ENCODE results near the gene EI24. TPM values are rescaled to one million over a fixed set of nuclear protein-coding genes. Genes with fewer than 3 reads are reported as not detected.

The EI24 gene
- polyA plus RNA-seq, 1 donor: 125 TPM

DNA sequence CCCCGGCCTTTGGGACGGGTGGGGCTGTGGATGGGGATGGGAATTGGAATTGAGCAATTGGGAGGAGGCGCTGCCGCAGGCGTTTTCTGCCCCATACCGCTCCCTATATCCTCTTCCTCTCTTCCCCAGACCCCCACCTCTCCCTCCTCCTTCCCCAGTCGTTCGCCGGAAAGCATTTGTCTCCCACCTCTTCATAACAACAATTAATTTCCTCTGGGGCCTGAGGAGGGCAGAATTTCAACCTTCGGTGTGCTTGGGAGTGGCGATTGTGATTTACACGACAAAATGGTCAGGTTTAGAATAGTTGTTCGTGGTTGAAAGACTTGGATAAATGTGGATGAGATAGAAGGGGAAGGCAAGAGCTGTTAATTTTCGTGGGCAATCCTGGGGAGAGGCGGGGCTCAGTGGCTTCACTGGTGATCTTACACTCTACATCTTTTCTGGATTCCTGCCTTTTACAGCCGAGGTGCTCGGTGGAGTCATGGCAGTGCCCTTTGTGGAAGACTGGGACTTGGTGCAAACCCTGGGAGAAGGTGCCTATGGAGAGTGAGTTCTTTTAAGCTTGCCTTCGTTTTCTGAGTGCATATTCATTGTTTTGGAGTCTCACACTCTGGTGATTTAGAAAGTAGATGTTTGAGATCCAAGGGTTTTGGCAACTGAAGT is 57.1 kb downstream of the EI24 start:
- DNase-seq: peak; percentile 64

DNA sequence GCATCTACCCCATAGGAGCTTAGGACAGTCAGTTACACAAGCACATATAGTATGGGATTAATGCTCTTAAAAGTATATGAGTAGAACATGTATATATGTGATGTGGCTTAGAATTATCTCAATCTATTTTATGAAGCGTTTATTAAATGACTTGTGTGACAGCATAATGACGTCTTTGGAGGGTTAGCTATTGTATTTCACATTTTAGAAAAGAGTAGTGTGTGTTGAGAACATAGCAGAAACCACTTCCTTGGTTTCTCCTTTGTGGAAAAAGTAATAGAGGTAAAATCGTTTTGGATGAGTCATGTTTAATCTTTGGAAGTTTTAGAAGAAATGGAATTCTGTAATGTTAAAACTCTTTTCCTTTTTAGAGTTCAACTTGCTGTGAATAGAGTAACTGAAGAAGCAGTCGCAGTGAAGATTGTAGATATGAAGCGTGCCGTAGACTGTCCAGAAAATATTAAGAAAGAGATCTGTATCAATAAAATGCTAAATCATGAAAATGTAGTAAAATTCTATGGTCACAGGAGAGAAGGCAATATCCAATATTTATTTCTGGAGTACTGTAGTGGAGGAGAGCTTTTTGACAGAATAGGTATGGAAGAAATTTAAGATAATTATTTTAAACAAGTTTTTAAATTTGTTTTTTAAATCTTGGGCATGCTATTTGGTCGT is 58.1 kb downstream of the EI24 start:
- DNase-seq: no peak

Other genes with a start within 250 kb of the EI24 start
- gene FEZ1, start 73.2 kb upstream of the EI24 start, polyA plus RNA-seq (ENCODE audit: insufficient read length): 8.9 TPM
- 224 TPM for gene STT3A, start 23.4 kb downstream of the EI24 start, polyA plus RNA-seq (ENCODE audit: insufficient read length)
- gene CHEK1, start 55.7 kb downstream of the EI24 start, polyA plus RNA-seq (ENCODE audit: insufficient read length): 37.9 TPM
- 1.4 TPM for gene ACRV1, start 111.4 kb downstream of the EI24 start, polyA plus RNA-seq (ENCODE audit: insufficient read length)
- gene PATE1, start 176.8 kb downstream of the EI24 start, polyA plus RNA-seq (ENCODE audit: insufficient read length): 0.12 TPM
- gene PATE2, start 209.4 kb downstream of the EI24 start, polyA plus RNA-seq (ENCODE audit: insufficient read length): 0.25 TPM
- gene PATE3, start 218.7 kb downstream of the EI24 start, polyA plus RNA-seq (ENCODE audit: insufficient read length): 0.10 TPM

Measured in left kidney (tissue), 2 donors.